Ishikawa (cell line): ENCODE data around the gene GHRHR.

Experiments used
- CEBPB ChIP-seq: IDR thresholded peaks from 2 replicates; pipeline ENCODE4 v1.6.1; 2012
- CREB1 ChIP-seq: IDR thresholded peaks from 2 replicates; pipeline ENCODE4 v1.6.1; 2012; ENCODE audit warnings: low read depth
- EGR1 ChIP-seq: IDR thresholded peaks from 2 replicates; pipeline ENCODE4 v1.6.1; 2012
- EP300 ChIP-seq: IDR thresholded peaks from 2 replicates; pipeline ENCODE4 v1.6.1; 2012; ENCODE audit warnings: borderline replicate concordance
- FOXM1 ChIP-seq: IDR thresholded peaks from 2 replicates; pipeline ENCODE4 v1.6.1; 2012; ENCODE audit warnings: low read depth, borderline replicate concordance
- MAX ChIP-seq: IDR thresholded peaks from 2 replicates; pipeline ENCODE4 v1.6.1; 2012
- NFIC ChIP-seq: IDR thresholded peaks from 2 replicates; pipeline ENCODE4 v1.6.1; 2012
- RAD21 ChIP-seq: IDR thresholded peaks from 2 replicates; pipeline ENCODE4 v1.6.1; 2012; ENCODE audit warnings: low read depth
- REST ChIP-seq: IDR thresholded peaks from 2 replicates; pipeline ENCODE4 v1.6.1; 2012; ENCODE audit warnings: low read depth, mild to moderate bottlenecking
- TAF1 ChIP-seq: IDR thresholded peaks from 2 replicates; pipeline ENCODE4 v1.6.1; 2012; ENCODE audit warnings: low read depth, mild to moderate bottlenecking
- TCF12 ChIP-seq: IDR thresholded peaks from 2 replicates; pipeline ENCODE4 v1.6.1; 2012; ENCODE audit warnings: low read depth
- TEAD4 ChIP-seq: IDR thresholded peaks from 2 replicates; pipeline ENCODE4 v1.6.1; 2012
- USF1 ChIP-seq: IDR thresholded peaks from 2 replicates; pipeline ENCODE4 v1.6.1; 2012
- YY1 ChIP-seq: IDR thresholded peaks from 2 replicates; pipeline ENCODE4 v1.6.1; 2012; ENCODE audit warnings: low read depth
- ZBTB7A ChIP-seq: IDR thresholded peaks from 2 replicates; pipeline ENCODE4 v1.6.1; 2012; ENCODE audit warnings: low read depth

Gene GHRHR

GRCh38 chr7:30996256-30996655 is 32.5 kb downstream of the GHRHR start:
- TF ChIP-seq CEBPB, result peak; percentile 79
- no peak for TF ChIP-seq REST

GRCh38 chr7:30996883-30997282 is 33.1 kb downstream of the GHRHR start:
- TF ChIP-seq TAF1, result no peak

GRCh38 chr7:30997316-30997715 is 33.6 kb downstream of the GHRHR start:
- TF ChIP-seq NFIC, result no peak
- no peak for TF ChIP-seq TEAD4
- no peak for TF ChIP-seq MAX
- no peak for TF ChIP-seq TAF1
- no peak for TF ChIP-seq CEBPB
- TF ChIP-seq YY1, result no peak
- no peak for TF ChIP-seq USF1
- no peak for TF ChIP-seq EP300
- no peak for TF ChIP-seq FOXM1
- TF ChIP-seq TCF12, result no peak
- no peak for TF ChIP-seq RAD21
- TF ChIP-seq REST, result no peak
- no peak for TF ChIP-seq ZBTB7A
- no peak for TF ChIP-seq EGR1
- no peak for TF ChIP-seq CREB1

GRCh38 chr7:30998180-30998579 is 34.4 kb downstream of the GHRHR start:
- TF ChIP-seq USF1 (no peak), TCF12 (no peak), TAF1 (no peak), TEAD4 (no peak), CEBPB (no peak), YY1 (no peak), EP300 (no peak), FOXM1 (no peak), EGR1 (no peak), RAD21 (no peak), REST (no peak), NFIC (no peak), ZBTB7A (no peak), MAX (no peak), CREB1 (no peak)

DNA sequence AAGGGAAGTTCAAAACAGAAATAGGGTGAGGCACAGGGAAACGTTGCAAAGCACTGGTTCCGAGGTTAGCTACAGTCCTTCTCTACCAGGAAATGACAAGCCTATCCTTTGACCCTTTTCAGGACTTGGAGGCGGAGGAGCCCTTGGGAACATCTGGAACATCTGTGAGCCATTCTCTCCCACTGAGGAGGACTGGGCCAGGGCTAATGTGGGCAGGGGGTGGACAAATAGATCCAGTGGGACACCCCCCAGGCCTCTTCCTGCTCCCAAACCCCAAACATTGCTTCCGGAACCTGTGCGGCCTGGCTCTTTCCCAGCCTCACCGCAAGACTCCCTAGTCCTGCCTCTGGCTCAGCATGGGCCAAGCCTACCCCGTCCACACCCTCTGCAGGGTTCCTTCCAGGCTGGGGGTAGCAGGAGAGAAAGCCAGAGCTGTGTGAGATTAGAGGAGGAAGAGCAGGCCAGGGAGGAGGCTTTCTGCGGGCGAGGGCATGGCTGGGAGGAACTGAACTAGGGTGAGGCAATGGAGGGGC is 36.5 kb downstream of the GHRHR start:
- no peak for TF ChIP-seq CEBPB
- TF ChIP-seq YY1, result no peak
- no peak for TF ChIP-seq REST
- no peak for TF ChIP-seq FOXM1
- TF ChIP-seq EP300, result no peak
- no peak for TF ChIP-seq EGR1
- no peak for TF ChIP-seq MAX
- no peak for TF ChIP-seq NFIC
- TF ChIP-seq USF1, result no peak
- no peak for TF ChIP-seq ZBTB7A
- TF ChIP-seq TCF12, result no peak
- TF ChIP-seq CREB1, result no peak
- TF ChIP-seq TEAD4, result no peak
- no peak for TF ChIP-seq TAF1
- TF ChIP-seq RAD21, result no peak
